Measurements from ENCODE around the gene INSIG2. TPM values are rescaled to one million over a fixed set of nuclear protein-coding genes. Genes with fewer than 3 reads are reported as not detected.

The INSIG2 gene
- polyA plus RNA-seq (2012; rRNA removed): 8.7 and 15.0 TPM in 2 replicates
- 15.7 and 18.1 TPM in 2 replicates for polyA plus RNA-seq (2012; cell fraction: cytosol; rRNA removed)
- polyA plus RNA-seq (2012; cell fraction: nucleus; rRNA removed): 5.5 and 11.7 TPM in 2 replicates

DNA sequence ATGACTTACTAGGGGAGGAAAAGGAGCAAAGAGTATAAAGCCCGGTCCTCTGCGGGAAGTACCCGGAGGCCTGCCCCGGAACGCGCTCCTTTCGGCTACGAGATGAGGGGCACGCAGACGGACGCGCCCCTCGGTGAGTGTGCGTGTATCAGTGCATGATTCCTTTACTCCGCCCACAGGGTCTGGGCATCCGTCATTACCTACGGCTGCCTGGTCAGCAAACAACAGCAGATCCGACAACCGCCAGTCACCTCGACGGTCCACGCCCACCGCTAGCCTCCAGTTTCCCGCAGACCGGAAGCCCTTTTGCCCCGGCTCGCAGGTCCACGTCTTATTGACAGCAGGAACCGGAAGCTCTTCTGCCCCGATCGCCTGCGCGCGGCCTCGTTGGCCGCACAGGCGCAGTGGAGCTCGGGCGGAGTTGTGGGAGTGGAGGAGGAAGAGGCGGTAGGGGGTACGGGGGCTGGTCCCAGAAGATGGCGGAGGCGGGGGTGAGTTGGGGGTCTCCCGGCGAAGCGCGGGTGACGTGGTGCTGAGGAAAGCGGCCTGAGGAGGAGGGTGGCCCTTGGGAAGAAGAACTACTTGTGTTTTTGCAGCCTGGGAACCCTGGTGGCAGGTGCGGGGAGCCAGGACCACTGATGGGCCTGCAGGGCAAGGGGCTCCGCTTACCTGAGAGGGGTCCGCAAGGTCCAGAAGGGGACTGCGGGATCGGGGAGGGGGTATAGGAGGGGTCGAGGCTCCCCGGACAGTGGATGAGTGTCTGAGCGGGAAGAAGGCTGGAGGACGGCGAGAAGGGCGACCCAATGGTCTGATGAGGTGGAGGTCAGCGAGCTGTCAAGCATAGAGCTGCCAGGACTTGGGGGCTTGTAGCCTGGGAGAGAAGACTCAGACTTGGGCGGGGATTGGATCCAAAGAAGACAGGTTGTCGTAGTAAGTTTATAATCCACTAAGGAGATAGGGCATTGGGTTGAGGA is at the start of gene INSIG2:
Gene INSIG2 (plus strand): TSS at position 421 of the 974 bp plus-strand sequence. CDS start 8,086 bp downstream, outside the sequence.
- H3K9me2 ChIP-seq: no peaks in the 10 kb centered on the region
- peak within 1 kb of the TSS; percentile 95 to 99 for H3K4me3 ChIP-seq (ENCODE audit: low read depth in 2 of 2, low read length in 1 of 2)
- ChIA-PET POLR2A (interaction anchor here (0.6 to 1.0 kb wide), 3 partner anchors 10 to 592 kb away, joined by 3 to 4 read pairs (median 3); no protein-coding TSS in a partner anchor), CTCF (interaction anchor here (0.8 to 1.2 kb wide), 4 partner anchors 13 to 42 kb away, joined by 3 to 5 read pairs (median 3); no protein-coding TSS in a partner anchor)
- H2AFZ ChIP-seq (ENCODE audit: low read depth): peak within 1 kb of the TSS; percentile 91
- H3K9ac ChIP-seq: peak within 1 kb of the TSS; percentile 55
- peaks cover 36% of the 10 kb centered on the region for H3K79me2 ChIP-seq (ENCODE audit: insufficient read depth)
- WGBS (ENCODE audit: low lambda C conversion rate): 1% methylated on average over 53 of the region's 63 CpGs
- H3K27me3 ChIP-seq (ENCODE audit: insufficient read depth): 0 out of 2 replicates have a peak, but pooled peaks cover 8% of the 10 kb centered on the region
- peaks cover 0 to 11% of the 10 kb centered on the region in 2 experiments; a peak in 2 of 4 replicates for H3K4me1 ChIP-seq (ENCODE audit: control insufficient read depth in 1 of 2, insufficient read depth in 2 of 2, low read depth in 1 of 2, low read length in 1 of 2)
- H3K9me3 ChIP-seq: no peaks in the 10 kb centered on the region
- no peaks in the 10 kb centered on the region for H3F3A ChIP-seq (replicated peaks; ENCODE audit: insufficient read depth)
- peak within 1 kb of the TSS; percentile 16 to 87; a peak in 3 of 4 replicates for H3K27ac ChIP-seq (ENCODE audit: low read depth in 2 of 2, low read length in 1 of 2)
- peaks cover 4% of the 10 kb centered on the region; the same call in 1 of the 2 replicates for H4K20me1 ChIP-seq (ENCODE audit: insufficient read depth)
- peak; percentile 90 for DNase-seq
- H3K36me3 ChIP-seq (replicated peaks in 1 of 2; ENCODE audit: control insufficient read depth in 1 of 2, insufficient read depth in 2 of 2, low read length in 1 of 2): no peaks in the 10 kb centered on the region
- peak within 1 kb of the TSS; percentile 82 for H3K4me2 ChIP-seq
- TF ChIP-seq IRF3 (IDR thresholded peaks at IDR 0.05; ENCODE audit: low read depth, low read length) (no peak), RAD21 (IDR thresholded peaks at IDR 0.05; ENCODE audit: low read length) (no peak), YY1 (IDR thresholded peaks at IDR 0.05; ENCODE audit: low read depth) (peak; percentile 71), MAX (IDR thresholded peaks at IDR 0.05; ENCODE audit: low read depth) (peak; percentile 63; the same call in 1 of the 2 replicates), REST (IDR thresholded peaks at IDR 0.05; ENCODE audit: low read depth, low read length) (no peak), RCOR1 (IDR thresholded peaks at IDR 0.05; ENCODE audit: low read length) (peak; percentile 43; the same call in 1 of the 2 replicates), MXI1 (IDR thresholded peaks at IDR 0.05; ENCODE audit: low read depth, low read length) (peak; percentile 90), NFIC (IDR thresholded peaks at IDR 0.05; ENCODE audit: borderline replicate concordance) (no peak), NRF1 (IDR thresholded peaks at IDR 0.05; ENCODE audit: low read depth, low read length) (peak; percentile 88), ELF1 (IDR thresholded peaks at IDR 0.05) (peak; percentile 70; the same call in 1 of the 2 replicates), EP300 (IDR thresholded peaks at IDR 0.05; ENCODE audit: borderline replicate concordance in 1 of 2, low read depth in 1 of 2, low read length in 1 of 2) (peak in 1 of 2 experiments; percentile 17; a peak in 1 of 4 replicates), FOXJ3 (CRISPR knock-in tag; IDR thresholded peaks at IDR 0.05) (peak; percentile 56; the same call in 1 of the 2 replicates), JUND (IDR thresholded peaks at IDR 0.05) (no peak), EZH2phosphoT487 (IDR thresholded peaks at IDR 0.05; ENCODE audit: borderline replicate concordance, low read depth) (no peak), SIN3A (IDR thresholded peaks at IDR 0.05; ENCODE audit: borderline replicate concordance, low read depth, low read length) (no peak; the same call in 1 of the 2 replicates), TAF1 (IDR thresholded peaks at IDR 0.05; ENCODE audit: borderline replicate concordance, low read depth, low read length) (no peak), CTCF (IDR thresholded peaks at IDR 0.05) (no peak), POLR2AphosphoS5 (IDR thresholded peaks at IDR 0.05; ENCODE audit: low read depth, low read length) (peak; percentile 55; the same call in 1 of the 2 replicates), GABPA (IDR thresholded peaks at IDR 0.05; ENCODE audit: low read depth) (peak; percentile 97), FOXM1 (IDR thresholded peaks at IDR 0.05; ENCODE audit: low read depth) (no peak), MEF2A (IDR thresholded peaks at IDR 0.05; ENCODE audit: borderline replicate concordance, low read depth) (no peak)
- TF ChIP-seq, protein P1, sequence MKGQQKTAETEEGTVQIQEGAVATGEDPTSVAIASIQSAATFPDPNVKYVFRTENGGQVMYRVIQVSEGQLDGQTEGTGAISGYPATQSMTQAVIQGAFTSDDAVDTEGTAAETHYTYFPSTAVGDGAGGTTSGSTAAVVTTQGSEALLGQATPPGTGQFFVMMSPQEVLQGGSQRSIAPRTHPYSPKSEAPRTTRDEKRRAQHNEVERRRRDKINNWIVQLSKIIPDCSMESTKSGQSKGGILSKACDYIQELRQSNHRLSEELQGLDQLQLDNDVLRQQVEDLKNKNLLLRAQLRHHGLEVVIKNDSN (IDR thresholded peaks at IDR 0.05; ENCODE audit: borderline replicate concordance, low read depth): no peak
